HG03159 (cell line): ENCODE data around the gene PIP5K1B.

Source experiments
- ATAC-seq: cut with Tn5 transposase; IDR thresholded peaks from one replicate; pipeline ENCODE4 v1.9.1; 2021; ENCODE audit warnings: mild to moderate bottlenecking, moderate library complexity; ENCODE audit not compliant: unreplicated experiment

Gene PIP5K1B

DNA sequence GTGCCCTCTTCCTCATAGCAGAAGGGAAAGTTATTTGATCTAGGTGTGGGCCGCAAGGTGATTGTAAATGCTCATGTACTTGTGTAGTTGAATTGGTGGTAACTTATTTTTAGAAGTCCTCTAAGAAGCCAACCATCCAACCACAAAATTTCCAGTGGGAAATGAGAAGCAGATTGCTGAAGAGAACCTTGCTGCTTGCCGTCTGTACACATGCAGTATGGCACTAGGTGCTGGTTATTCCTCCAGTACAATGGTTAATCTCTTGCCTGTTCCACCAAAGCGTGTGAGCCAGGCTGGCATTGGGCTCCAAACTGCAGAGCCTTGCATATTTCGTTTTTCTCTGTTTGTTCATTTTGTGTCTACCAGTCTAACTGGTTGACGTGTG, 28.0 kb downstream of the PIP5K1B start:
- ATAC-seq = no peak

DNA sequence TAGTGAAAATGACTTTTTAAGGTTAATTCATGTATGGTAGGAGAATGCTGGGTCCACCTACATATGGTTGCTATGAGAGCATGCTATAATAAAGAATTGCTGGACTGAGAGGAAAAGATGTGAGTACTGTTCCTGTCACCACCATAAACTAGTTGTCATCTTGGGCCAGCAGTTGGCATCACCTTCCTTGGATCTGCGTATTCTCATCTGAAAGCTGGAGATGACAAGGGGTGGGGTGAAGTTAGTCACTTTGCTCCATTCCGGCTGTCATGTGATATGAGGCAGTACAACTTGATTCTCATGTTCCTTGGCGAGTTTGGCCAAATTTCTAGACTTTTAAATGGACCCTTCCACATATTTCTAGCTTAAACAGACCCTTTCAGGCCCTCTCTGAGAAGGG, 33.3 kb downstream of the PIP5K1B start:
- ATAC-seq = no peak

DNA sequence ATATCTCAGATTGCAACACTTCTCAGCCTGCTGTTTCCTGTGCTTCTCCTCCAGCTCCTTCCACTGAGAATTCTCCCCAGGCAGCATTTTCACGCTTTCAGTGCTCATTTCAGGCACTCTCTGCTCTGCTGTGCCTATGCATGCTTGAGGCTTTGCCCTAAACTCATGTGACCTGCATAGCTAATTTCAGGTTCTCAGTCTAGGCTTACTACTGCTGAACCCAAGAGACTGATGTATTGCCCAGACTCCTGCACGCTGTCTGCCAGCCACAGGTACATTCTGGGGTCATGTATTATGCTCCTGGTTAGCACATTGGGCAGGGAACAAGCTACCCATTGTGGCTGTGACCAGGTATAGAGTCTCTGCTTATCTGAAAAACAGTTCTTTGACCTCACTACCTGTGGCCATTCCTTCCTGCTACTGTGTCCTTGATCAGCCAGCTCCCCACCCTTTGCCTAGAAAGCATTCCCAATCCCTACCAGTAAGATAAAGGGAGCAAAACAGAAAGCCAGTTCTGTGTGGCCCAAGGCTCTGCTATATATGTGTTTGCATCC, 34.7 kb downstream of the PIP5K1B start:
- no peak for ATAC-seq

DNA sequence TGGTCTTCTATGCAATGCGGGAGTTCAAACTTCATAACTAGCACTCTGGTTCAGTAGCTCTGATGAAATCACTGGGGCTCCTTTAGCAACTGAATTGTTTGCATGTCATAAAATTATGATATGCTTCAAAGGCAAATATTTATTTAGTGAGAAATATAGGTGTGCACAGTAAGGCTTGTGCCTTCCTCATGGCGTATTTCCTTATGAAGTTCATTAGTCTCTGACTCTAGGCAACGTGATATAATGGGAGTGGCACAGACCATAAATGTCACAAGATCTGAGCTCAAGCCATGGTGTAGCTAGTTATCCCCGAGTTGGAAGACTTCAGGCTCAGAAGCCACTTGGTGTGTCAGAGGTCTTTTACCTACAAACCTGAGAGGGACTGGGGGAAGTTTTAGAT, 35.5 kb downstream of the PIP5K1B start:
- no peak for ATAC-seq

- ATAC-seq = no peak
Observed at GRCh38 chr9:68741234-68741633, 36.2 kb downstream of the PIP5K1B start.

DNA sequence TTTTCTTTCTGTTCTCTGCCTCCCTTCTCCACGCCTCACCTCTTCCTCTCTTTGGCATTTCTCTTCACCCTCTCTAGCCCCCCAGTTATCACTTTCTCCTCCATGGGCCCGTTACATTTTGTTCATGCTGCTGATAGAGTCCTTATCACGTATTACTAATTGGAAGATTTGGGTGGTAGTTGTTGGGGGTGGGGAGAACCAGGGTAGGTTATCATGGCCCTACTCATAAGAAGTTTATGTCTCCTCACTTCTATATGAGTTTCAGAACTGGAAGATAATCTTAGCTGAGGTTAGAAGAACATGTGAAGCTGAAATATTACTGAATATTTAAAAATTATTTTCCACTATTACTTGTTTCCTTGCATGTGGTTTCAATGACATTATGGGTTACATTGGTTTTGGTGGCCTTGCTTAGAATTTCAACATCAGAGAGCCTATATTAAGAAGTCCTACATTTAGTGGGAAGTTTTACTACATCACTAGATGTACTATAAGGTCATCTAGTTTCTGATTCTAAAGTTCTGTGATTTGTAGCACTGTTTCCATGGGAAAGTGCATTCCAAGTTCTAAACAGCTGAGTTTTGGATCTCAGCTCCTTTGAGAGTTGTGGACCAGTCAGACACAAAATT, 36.8 kb downstream of the PIP5K1B start:
- no peak for ATAC-seq

DNA sequence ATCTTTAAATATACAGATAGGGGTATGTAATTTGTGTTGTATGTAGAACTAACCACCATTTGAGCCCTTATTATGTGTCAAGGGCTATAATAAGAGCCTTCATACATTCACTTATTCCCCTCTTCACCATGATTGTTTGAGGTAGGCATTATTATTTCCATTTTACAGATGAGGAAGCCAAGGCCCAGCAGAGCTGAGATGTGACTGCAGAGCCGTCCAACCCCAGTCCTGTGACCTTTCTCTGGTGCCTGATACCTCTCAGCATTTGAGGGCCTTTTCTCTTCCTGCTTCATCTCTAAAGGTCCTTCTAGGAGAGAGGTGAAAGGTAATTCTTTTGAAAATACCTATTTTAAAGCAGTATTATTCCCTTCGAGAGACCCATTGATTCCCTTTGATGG, 37.3 kb downstream of the PIP5K1B start:
- no peak for ATAC-seq

GRCh38 chr9:68744426-68744825, 39.4 kb downstream of the PIP5K1B start:
- ATAC-seq = no peak

GRCh38 chr9:68746525-68746924, 41.5 kb downstream of the PIP5K1B start:
- ATAC-seq = no peak

GRCh38 chr9:68747043-68747533, 42.0 kb downstream of the PIP5K1B start:
- no peak for ATAC-seq

- ATAC-seq = no peak
Observed at GRCh38 chr9:68749135-68749534, 44.1 kb downstream of the PIP5K1B start.

GRCh38 chr9:68749579-68750159, 44.6 kb downstream of the PIP5K1B start:
- ATAC-seq = no peak

DNA sequence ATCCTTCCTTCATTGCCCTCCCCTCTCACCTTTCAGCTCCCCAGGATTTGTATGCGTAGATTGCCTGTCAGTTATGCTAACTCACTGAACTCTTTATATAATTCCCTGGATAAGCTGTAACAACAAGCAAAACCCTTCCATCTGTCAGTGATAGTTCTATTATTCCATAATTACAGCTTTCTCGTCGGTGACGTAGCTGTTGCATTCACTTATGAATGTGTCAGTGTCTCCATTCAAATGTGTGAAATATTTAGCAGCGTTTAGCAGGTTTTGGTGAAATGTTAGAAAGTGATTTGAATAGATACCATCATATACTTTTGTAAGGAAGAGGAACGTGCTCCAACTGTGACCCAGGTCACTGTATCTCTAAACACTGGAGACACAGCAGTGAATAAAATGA, 45.2 kb downstream of the PIP5K1B start:
- no peak for ATAC-seq

DNA sequence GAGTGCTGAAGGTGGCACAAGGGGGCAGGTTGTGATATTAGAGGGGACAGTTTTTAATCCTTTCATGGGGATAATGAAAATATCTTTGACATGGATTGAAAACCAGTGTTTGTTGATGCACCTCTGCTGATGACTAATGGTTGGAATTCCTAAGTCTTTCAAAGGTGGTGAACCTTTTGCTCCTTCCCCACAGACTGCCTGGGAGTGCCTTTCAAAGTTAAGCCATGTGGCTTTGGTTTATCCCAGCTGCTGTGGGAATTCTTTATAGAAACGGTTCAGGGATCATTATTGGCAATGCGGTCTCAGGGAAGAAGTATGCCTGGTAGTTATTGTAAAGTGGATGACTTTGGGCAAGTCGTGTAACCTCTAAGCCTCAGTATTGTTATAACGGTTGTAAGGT, 45.7 kb downstream of the PIP5K1B start:
- no peak for ATAC-seq

GRCh38 chr9:68751556-68751955, 46.5 kb downstream of the PIP5K1B start:
- no peak for ATAC-seq

GRCh38 chr9:68755051-68755450, 50.0 kb downstream of the PIP5K1B start:
- no peak for ATAC-seq

DNA sequence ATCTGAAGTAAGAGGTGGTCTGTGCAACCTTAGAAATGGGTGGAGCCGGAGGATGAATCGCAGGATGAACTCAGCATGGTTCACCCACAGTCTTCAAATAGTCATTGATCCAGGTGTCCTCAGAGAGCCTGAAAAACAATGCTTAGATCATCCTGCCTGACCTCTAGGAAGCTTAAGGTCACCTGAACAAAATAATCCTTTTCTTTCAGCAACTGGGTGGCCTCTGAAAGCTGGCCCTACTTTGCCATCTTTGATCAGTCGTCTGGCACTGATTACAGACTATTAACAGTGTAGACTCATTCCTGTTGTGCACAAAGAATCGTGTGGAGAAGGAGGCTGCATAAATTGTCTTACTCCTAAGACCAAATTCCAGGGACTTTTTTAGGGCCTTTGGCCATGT, 50.7 kb downstream of the PIP5K1B start:
- ATAC-seq = no peak

DNA sequence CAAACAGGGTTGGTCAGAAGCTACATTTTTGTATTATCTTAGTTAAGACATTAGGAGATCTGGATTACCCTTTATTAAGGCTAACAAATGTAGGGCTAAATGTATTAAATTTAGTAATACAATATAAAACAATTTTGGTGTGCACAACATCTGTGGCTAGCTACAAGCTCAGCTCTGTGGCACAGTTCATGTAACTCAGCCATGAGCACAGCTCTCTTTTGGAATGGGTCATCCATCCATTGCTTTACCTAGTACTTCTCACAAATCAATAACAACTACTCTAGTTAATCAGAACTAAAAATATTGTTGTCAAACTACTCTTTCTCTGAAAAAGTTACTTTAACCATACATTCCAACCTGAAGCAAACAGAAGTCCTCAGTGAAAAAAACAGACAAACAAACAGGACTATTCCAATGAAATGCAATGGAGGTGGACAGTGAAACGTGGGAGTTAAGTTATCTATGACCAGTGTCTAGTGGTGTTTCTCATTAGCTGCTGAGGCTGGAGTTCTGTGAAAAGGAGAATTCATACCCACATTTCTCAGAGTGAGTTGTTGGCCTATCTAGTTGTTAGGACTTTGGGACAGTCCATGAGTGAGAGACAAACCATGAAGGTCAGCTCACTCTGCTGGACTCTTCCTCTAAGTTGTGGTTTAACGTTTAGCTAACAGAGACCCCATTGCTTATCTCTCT, 55.1 kb downstream of the PIP5K1B start:
- no peak for ATAC-seq

GRCh38 chr9:68760674-68761333, 55.8 kb downstream of the PIP5K1B start:
- no peak for ATAC-seq

DNA sequence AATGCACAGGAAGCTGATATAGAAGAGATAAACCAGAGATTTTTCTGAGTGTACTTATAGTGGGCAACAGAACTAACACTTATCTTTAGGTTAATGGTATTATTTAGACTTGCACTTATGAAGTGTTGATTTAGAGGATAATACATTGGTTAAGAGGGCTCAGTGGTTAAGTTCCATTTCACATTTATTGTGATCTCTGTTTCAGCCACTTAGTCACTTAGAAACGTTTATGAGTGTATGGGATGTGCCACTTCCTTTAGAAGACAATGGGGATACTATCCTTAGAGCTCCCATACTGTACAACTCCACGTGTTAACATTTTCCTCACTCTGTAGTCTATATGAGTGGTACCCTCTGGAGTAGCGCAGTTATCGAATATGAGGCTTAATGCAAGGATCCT, 57.5 kb downstream of the PIP5K1B start:
- ATAC-seq = no peak

DNA sequence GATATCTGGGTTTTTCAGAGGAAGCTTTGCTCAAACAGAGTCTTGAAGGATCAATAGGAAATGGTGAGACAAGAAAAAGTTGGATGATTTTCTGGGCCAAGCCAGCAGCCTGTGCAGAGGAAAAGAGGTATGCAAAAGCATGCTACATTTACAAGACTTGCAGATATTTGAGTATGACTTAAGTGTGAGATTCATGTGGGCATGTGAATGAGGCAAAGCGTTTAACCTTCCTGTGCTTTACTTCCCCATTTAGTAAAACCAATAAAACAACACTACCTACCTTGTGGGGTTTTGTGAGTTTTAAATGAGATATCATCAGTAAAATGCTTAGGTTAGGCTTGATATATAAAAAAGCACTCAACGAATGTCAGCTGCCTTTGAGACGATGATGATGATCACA, 58.1 kb downstream of the PIP5K1B start:
- no peak for ATAC-seq

GRCh38 chr9:68768619-68769018, 63.6 kb downstream of the PIP5K1B start:
- no peak for ATAC-seq
